Transverse colon (tissue), 4 donors: Measurements from ENCODE around the gene PPP1R3D.

Experiments
- EP300 ChIP-seq: sonication (generic); formaldehyde crosslinking; IDR thresholded peaks from one replicate; pipeline ENCODE4 v1.6.1; 2017; ENCODE audit warnings: antibody characterized with exemption, low read depth
- POLR2AphosphoS5 ChIP-seq, 3 donors: sonication (generic); formaldehyde crosslinking; IDR thresholded peaks; one replicate each; pipeline ENCODE4 v1.6.1; 2016; ENCODE audit warnings: antibody characterized with exemption in 3 of 3
- TF ChIP-seq, protein P1 (sequence below), 5 experiments: fragments of 200-600 bp in 3 of 5; fragments of 450-650 bp in 2 of 5; sonication (generic) in 3 of 5; IDR thresholded peaks; 1 replicate in 2 of 5; 2 replicates in 3 of 5; pipeline ENCODE4 v1.5.1; 2016 to 2017; ENCODE audit warnings: antibody characterized with exemption in 5 of 5, inconsistent platforms in 3 of 5, mild to moderate bottlenecking in 2 of 5, moderate library complexity in 1 of 5

DNA sequence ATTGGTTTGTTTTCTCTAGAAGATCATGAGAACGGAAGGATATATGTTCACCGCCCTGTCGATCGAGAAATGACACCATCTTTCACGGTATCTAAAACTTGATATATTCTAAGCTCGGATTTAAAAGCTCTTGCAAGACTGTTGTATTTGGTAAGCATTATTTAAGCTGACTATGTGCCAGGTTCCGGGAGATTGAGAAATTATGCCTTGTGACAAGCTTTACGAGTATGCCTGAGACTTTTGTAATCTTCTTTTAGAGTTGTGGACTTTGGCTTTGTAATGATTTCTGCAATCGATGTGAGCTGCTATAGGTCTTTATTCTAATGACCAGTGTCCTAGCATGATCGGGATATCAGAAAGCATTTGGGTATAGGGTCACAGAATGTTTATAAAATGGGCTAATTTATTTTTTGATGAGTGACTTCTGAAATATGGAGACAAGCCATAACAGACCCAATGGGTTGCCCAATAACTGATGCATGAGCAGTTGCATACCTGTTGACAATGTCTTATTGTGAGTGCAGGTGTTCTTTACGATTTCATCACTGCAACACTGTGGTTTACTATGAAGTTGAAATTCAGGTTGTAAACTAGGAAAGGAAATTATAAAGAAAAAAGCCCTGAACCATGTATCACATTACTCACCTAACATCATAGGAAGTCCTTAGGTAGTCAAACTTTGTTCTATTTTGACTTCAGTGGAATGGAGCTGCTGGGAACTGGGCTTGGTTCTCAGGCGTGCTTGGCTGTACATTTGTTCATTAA is 32.1 kb upstream of the PPP1R3D start:
- no peak for TF ChIP-seq POLR2AphosphoS5 (IDR thresholded peaks at IDR 0.05)
- TF ChIP-seq, protein P1, sequence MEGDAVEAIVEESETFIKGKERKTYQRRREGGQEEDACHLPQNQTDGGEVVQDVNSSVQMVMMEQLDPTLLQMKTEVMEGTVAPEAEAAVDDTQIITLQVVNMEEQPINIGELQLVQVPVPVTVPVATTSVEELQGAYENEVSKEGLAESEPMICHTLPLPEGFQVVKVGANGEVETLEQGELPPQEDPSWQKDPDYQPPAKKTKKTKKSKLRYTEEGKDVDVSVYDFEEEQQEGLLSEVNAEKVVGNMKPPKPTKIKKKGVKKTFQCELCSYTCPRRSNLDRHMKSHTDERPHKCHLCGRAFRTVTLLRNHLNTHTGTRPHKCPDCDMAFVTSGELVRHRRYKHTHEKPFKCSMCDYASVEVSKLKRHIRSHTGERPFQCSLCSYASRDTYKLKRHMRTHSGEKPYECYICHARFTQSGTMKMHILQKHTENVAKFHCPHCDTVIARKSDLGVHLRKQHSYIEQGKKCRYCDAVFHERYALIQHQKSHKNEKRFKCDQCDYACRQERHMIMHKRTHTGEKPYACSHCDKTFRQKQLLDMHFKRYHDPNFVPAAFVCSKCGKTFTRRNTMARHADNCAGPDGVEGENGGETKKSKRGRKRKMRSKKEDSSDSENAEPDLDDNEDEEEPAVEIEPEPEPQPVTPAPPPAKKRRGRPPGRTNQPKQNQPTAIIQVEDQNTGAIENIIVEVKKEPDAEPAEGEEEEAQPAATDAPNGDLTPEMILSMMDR (IDR thresholded peaks at IDR 0.05), result no peak
- TF ChIP-seq EP300, result no peak
